NCI-H1105 (cell line): ENCODE data around the gene A3GALT2.

Experiments
- DNase-seq: peaks from one replicate; lab custom pipeline; 2025; lab: John Stamatoyannopoulos, UW

A3GALT2 gene

GRCh38 chr1:33271666-33272505 is 49.0 kb downstream of the A3GALT2 start:
- DNase-seq, result no peak

- no peak for DNase-seq
Observed at GRCh38 chr1:33270808-33271465, 50.0 kb downstream of the A3GALT2 start.

GRCh38 chr1:33270379-33270778 is 50.5 kb downstream of the A3GALT2 start:
- DNase-seq, result no peak

GRCh38 chr1:33269621-33270020 is 51.3 kb downstream of the A3GALT2 start:
- no peak for DNase-seq

- DNase-seq, result no peak
Observed at GRCh38 chr1:33268927-33269610, 51.8 kb downstream of the A3GALT2 start.

GRCh38 chr1:33268457-33268856 is 52.4 kb downstream of the A3GALT2 start:
- no peak for DNase-seq

- DNase-seq, result no peak
Observed at GRCh38 chr1:33267468-33268205, 53.3 kb downstream of the A3GALT2 start.

- DNase-seq, result no peak
Observed at GRCh38 chr1:33266766-33267165, 54.1 kb downstream of the A3GALT2 start.

- no peak for DNase-seq
Observed at GRCh38 chr1:33265780-33266605, 54.9 kb downstream of the A3GALT2 start.

GRCh38 chr1:33263890-33264504 is 56.9 kb downstream of the A3GALT2 start:
- no peak for DNase-seq

- DNase-seq, result no peak
Observed at GRCh38 chr1:33261344-33261743, 59.6 kb downstream of the A3GALT2 start.

GRCh38 chr1:33260439-33260838 is 60.5 kb downstream of the A3GALT2 start:
- no peak for DNase-seq

- DNase-seq, result no peak
Observed at GRCh38 chr1:33259879-33260278, 61.0 kb downstream of the A3GALT2 start.

GRCh38 chr1:33258788-33259274 is 62.1 kb downstream of the A3GALT2 start:
- DNase-seq, result no peak

GRCh38 chr1:33257772-33258712 is 62.9 kb downstream of the A3GALT2 start:
- no peak for DNase-seq

GRCh38 chr1:33257207-33257771 is 63.6 kb downstream of the A3GALT2 start:
- DNase-seq, result no peak
